ENCODE data around the gene NETO2.

GRCh38 chr16:47037746-47038458 is 105.8 kb downstream of the NETO2 start:
- TF ChIP-seq CTCF (conservative IDR thresholded peaks at IDR 0.05 in 1 of 2, IDR thresholded peaks at IDR 0.05 in 1 of 2; ENCODE audit: extremely low read depth in 1 of 2, insufficient read depth in 1 of 2, low read depth in 1 of 2, low read length in 2 of 2), result peak; percentile 76 to 94
- no peak for TF ChIP-seq EZH2 (IDR thresholded peaks at IDR 0.05; ENCODE audit: borderline replicate concordance, low read length)
